Kidney epithelial cell (primary cell): ENCODE data around the gene OVOL3. TPM values are rescaled to one million over a fixed set of nuclear protein-coding genes. Genes with fewer than 3 reads are reported as not detected.
"Not testable (repeated sequence)": the region's sequence is repeated elsewhere in the genome, so short reads cannot be mapped to it uniquely, and the experiment has no call there.

Experiments
- DNase-seq: peaks from one replicate; pipeline ENCODE4 v3.0.0-alpha.2; 2010; ENCODE audit warnings: low read depth
- H3K27me3 ChIP-seq: 2 replicates; pipeline ENCODE4 v1.6.0; 2011; ENCODE audit warnings: low read length; ENCODE audit not compliant: control insufficient read depth, insufficient read depth
- H3K36me3 ChIP-seq: 2 replicates; pipeline ENCODE4 v1.5.1; 2011; ENCODE audit warnings: low read length; ENCODE audit not compliant: control insufficient read depth, insufficient read depth
- H3K4me3 ChIP-seq: 2 replicates; pipeline ENCODE4 v1.5.1; 2011; ENCODE audit warnings: low read depth, mild to moderate bottlenecking, control low read depth, low read length
- total RNA-seq: library from RNA; depleted of rRNA; stranded (reverse); fragments of >200 nt; gene quantifications from 2 replicates; pipeline ENCODE4 v1.2.3, GENCODE V29; 2015
- TF ChIP-seq, protein P1 (sequence below): IDR thresholded peaks from 2 replicates; pipeline ENCODE4 v1.5.1; 2011; ENCODE audit warnings: mild to moderate bottlenecking, moderate library complexity, low read length, control low read depth, inconsistent platforms; ENCODE audit not compliant: insufficient read depth, poor library complexity, severe bottlenecking

Gene OVOL3
- total RNA-seq: not detected in 2 replicates

DNA sequence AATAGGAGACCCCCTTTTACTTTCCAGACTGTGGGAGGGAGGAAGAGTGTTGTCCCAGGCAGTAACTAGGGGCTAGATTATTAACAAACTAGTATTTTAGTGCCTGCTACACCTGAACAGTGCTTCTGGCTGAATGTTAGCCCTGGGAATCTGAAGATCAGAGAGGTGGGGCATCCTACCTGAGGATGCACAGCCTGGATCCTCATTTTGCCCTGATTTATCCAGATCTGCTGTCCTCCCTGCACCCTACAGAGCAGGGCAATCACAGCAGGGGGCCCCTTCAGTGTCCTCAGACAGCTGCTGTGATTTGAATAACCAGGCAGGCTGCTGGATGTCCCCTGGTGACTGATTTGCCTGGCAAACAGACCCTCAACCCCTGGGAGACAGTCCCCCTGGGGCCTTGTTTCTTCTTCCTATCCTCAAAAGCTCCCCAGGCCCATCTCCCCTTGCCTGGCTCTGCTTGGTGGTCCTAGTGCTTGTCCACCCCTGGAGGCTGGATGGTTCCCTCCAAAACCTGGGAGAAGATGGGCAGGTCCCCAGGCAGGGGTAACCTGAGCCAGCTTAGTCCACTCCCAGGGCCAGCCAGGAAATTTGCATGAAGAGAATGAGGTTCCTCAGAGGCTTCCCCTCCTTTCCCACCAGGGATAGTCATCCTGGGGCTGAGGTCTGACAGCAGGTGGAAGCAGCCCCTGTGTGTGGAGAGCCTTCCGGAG, at the start of gene OVOL3:
TSS of gene OVOL3 (plus strand) at position 657 of the 713 bp plus-strand sequence. CDS start 60 bp downstream, outside the sequence.
- no peak for DNase-seq
- Histone ChIP-seq H3K27me3 (no peaks in the 10 kb centered on the region), H3K36me3 (no peaks in the 10 kb centered on the region), H3K4me3 (no peak within 1 kb of the TSS)
- TF ChIP-seq, protein P1, sequence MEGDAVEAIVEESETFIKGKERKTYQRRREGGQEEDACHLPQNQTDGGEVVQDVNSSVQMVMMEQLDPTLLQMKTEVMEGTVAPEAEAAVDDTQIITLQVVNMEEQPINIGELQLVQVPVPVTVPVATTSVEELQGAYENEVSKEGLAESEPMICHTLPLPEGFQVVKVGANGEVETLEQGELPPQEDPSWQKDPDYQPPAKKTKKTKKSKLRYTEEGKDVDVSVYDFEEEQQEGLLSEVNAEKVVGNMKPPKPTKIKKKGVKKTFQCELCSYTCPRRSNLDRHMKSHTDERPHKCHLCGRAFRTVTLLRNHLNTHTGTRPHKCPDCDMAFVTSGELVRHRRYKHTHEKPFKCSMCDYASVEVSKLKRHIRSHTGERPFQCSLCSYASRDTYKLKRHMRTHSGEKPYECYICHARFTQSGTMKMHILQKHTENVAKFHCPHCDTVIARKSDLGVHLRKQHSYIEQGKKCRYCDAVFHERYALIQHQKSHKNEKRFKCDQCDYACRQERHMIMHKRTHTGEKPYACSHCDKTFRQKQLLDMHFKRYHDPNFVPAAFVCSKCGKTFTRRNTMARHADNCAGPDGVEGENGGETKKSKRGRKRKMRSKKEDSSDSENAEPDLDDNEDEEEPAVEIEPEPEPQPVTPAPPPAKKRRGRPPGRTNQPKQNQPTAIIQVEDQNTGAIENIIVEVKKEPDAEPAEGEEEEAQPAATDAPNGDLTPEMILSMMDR: no peak

DNA sequence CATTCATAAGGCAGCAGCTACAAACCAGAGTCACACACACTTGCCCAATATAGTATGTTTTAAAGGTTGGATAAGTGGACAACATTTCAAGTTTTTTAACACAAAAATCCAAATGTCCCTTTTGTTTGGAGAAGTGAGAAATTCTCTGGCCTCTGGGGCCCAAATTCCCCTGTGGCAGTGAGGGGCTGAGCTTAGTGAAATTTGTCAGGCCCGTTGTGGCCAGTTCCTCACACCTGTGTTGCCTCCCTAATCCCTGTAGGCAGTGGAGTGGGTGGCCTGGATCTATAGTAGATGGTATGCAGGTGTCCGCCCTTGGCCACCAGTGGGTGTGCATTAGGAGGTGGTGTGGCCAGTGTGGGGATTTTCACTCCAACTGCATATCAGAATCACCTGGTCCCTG, 49.6 kb upstream of the OVOL3 start:
- Histone ChIP-seq H3K36me3 (peaks cover 3% of the 10 kb centered on the region), H3K4me3 (no peak overlapping the region), H3K27me3 (no peaks in the 10 kb centered on the region)
- TF ChIP-seq, protein P1: no peak
- no peak for DNase-seq

DNA sequence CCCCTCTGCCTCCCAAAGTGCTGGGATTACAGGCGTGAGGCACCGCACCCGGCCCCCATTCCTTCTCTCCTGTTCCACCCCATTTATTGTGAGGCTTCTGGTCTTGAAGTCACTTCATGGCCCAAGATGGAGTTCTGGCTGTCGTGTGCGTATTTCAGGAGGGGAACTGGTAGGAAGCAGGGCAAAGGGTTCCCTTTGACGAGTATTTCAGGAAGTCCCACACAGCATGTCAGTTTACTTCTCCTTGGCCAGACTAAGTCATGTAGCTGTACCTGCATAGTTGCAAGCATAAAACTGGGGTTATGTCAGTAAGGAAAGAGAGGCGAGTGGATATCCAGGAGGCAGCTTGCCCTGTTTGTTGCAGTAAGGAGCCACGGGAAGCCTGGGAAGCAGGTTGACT, 46.1 kb upstream of the OVOL3 start:
- no peak for DNase-seq
- TF ChIP-seq, protein P1: no peak
- Histone ChIP-seq H3K4me3 (no peak overlapping the region), H3K36me3 (peaks cover 3% of the 10 kb centered on the region), H3K27me3 (no peaks in the 10 kb centered on the region)

DNA sequence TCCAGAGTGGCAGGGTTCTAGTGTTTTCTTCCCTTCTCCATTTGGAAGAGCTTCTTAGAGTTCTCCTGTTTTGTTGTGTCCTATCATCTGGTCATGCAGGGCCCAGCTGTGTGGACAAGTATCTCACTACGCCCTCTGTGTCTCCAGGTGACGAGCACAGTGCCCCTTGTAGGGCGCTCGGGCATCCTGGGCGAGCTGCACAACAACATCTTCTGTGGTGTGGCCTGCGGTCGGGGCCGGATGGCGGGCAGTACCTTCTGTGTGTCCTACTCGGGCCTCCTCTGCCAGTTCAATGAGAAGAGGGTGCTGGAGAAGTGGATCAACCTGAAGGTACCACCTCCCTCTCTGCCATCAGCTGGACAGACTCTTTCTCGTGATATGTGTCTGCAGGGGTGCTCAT, 43.3 kb upstream of the OVOL3 start:
- no peak for DNase-seq
- no peak overlapping the region for H3K4me3 ChIP-seq
- TF ChIP-seq, protein P1: no peak
- H3K27me3 ChIP-seq: no peaks in the 10 kb centered on the region
- no peaks in the 10 kb centered on the region for H3K36me3 ChIP-seq

DNA sequence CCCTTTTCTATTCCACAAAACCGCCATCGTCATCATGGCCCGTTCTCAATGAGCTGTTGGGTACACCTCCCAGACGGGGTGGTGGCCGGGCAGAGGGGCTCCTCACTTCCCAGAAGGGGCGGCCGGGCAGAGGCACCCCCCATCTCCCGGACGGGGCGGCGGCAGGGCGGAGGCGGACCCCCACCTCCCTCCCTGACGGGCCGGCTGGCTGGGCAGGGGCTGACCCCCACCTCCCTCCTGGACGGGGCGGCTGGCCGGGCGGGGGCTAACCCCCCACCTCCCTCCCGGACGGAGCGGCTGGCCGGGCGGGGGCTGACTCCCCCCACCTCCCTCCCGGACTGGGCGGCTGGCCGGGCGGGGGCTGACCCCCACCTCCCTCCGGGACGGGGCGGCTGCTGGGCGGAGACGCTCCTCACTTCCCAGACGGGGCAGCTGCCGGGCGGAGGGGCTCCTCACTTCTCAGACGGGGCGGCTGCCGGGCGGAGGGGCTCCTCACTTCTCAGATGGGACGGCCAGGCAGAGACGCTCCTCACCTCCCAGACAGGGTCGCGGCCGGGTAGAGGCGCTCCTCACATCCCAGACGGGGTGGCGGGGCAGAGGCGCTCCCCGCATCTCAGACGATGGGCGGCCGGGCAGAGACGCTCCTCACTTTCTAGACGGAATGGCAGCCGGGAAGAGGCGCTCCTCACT, 42.0 kb upstream of the OVOL3 start:
- not testable (repeated sequence) for H3K27me3 ChIP-seq, H3K4me3 ChIP-seq, DNase-seq, H3K36me3 ChIP-seq

DNA sequence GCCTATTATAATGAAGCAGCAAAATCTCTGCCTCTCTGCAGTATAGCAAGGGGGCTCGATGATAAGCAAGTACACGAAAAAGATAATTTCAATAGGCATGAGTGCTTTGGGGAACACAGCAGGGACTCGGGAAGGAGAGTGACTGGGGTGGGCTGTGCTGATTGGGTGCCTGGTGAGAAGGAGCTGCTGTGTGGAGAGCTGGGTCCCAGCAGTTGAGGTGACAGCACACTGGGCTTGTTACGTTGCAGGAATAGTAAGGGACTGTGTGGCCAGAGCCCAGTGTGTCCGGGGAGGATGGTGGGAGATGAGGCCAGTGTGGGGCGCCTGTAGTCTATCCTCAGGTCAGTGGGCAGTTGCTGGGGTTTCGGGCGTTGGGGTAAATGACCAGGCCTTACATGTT, 38.9 kb upstream of the OVOL3 start:
- H3K4me3 ChIP-seq: no peak overlapping the region
- no peak for DNase-seq
- H3K27me3 ChIP-seq: no peaks in the 10 kb centered on the region
- TF ChIP-seq, protein P1: no peak
- H3K36me3 ChIP-seq: no peaks in the 10 kb centered on the region
